H9 (cell line): Measurements from ENCODE around the gene CHSY3. TPM values are rescaled to one million over a fixed set of nuclear protein-coding genes. Genes with fewer than 3 reads are reported as not detected.
A peak's percentile ranks its signal among the peaks of the same experiment; 100 is the strongest.

Experiments used
- DNase-seq: peaks from one replicate; pipeline ENCODE4 v3.0.0-alpha.2; 2017
- H2AFZ ChIP-seq: one replicate; pipeline ENCODE4 v1.6.1; 2013; ENCODE audit warnings: mild to moderate bottlenecking, low read length, control low read depth, moderate library complexity
- H2AK5ac ChIP-seq: 2 replicates; pipeline ENCODE4 v1.6.1; 2013; ENCODE audit warnings: low read length, control low read depth, mixed read lengths; ENCODE audit not compliant: insufficient read length
- H2BK120ac ChIP-seq: one replicate; pipeline ENCODE4 v1.6.1; 2013; ENCODE audit warnings: low read depth, mild to moderate bottlenecking, low read length, control low read depth, inconsistent platforms; ENCODE audit not compliant: poor library complexity, severe bottlenecking
- H2BK12ac ChIP-seq: 2 replicates; pipeline ENCODE4 v1.6.1; 2013; ENCODE audit warnings: low read length, control low read depth, mixed read lengths, low read depth; ENCODE audit not compliant: insufficient read length
- H2BK15ac ChIP-seq: 2 replicates; pipeline ENCODE4 v1.6.1; 2013; ENCODE audit warnings: low read depth, low read length, control low read depth
- H2BK20ac ChIP-seq: one replicate; pipeline ENCODE4 v1.6.1; 2013; ENCODE audit warnings: low read depth, mild to moderate bottlenecking, low read length, control low read depth, inconsistent platforms; ENCODE audit not compliant: poor library complexity, severe bottlenecking
- H2BK5ac ChIP-seq: 2 replicates; pipeline ENCODE4 v1.6.1; 2013; ENCODE audit warnings: low read length, control low read depth, mixed read lengths; ENCODE audit not compliant: insufficient read length
- H3K14ac ChIP-seq: 2 replicates; pipeline ENCODE4 v1.6.1; 2013; ENCODE audit warnings: low read length, control low read depth; ENCODE audit not compliant: insufficient read depth
- H3K18ac ChIP-seq: 2 replicates; pipeline ENCODE4 v1.6.1; 2013; ENCODE audit warnings: low read depth, mild to moderate bottlenecking, mixed read lengths, low read length, control low read depth; ENCODE audit not compliant: insufficient read length
- H3K23ac ChIP-seq: 2 replicates; pipeline ENCODE4 v1.6.1; 2013; ENCODE audit warnings: low read length, control low read depth, mixed read lengths, low read depth; ENCODE audit not compliant: insufficient read length
- H3K23me2 ChIP-seq: 2 replicates; pipeline ENCODE4 v1.6.1; 2013; ENCODE audit warnings: low read depth, mild to moderate bottlenecking, mixed read lengths, low read length, control low read depth; ENCODE audit not compliant: insufficient read length, poor library complexity, severe bottlenecking
- H3K27ac ChIP-seq: 2 replicates; pipeline ENCODE4 v1.5.1; 2013; ENCODE audit warnings: low read length, control low read depth, mixed read lengths, low read depth; ENCODE audit not compliant: insufficient read length
- H3K27me3 ChIP-seq: 2 replicates; pipeline ENCODE4 v1.6.1; 2013; ENCODE audit warnings: low read length, control low read depth, inconsistent platforms; ENCODE audit not compliant: insufficient read depth
- H3K4ac ChIP-seq: 2 replicates; pipeline ENCODE4 v1.6.1; 2013; ENCODE audit warnings: low read depth, mild to moderate bottlenecking, control low read depth, inconsistent platforms, low read length, moderate library complexity
- H3K4me1 ChIP-seq: 2 replicates; pipeline ENCODE4 v1.6.1; 2013; ENCODE audit warnings: low read length, control low read depth, inconsistent platforms; ENCODE audit not compliant: insufficient read depth
- H3K4me2 ChIP-seq: 2 replicates; pipeline ENCODE4 v1.6.1; 2013; ENCODE audit warnings: low read length, control low read depth, mixed read lengths; ENCODE audit not compliant: insufficient read length, insufficient read depth
- H3K56ac ChIP-seq: 2 replicates; pipeline ENCODE4 v1.6.1; 2013; ENCODE audit warnings: low read depth, mild to moderate bottlenecking, mixed read lengths, low read length, control low read depth; ENCODE audit not compliant: insufficient read length
- H3K79me1 ChIP-seq: 2 replicates; pipeline ENCODE4 v1.6.1; 2013; ENCODE audit warnings: low read depth, mild to moderate bottlenecking, moderate library complexity, low read length, control low read depth, inconsistent platforms; ENCODE audit not compliant: insufficient read depth, poor library complexity, severe bottlenecking
- H3K79me2 ChIP-seq: 2 replicates; pipeline ENCODE4 v1.6.1; 2013; ENCODE audit warnings: low read length, control low read depth, inconsistent platforms; ENCODE audit not compliant: insufficient read depth
- H3K9ac ChIP-seq: 2 replicates; pipeline ENCODE4 v1.6.1; 2013; ENCODE audit warnings: low read length, control low read depth, mixed read lengths; ENCODE audit not compliant: insufficient read length; ENCODE audit errors: extremely low read depth
- H3K9me3 ChIP-seq: one replicate; pipeline ENCODE4 v1.6.1; 2013; ENCODE audit warnings: low read depth, low read length, inconsistent platforms; ENCODE audit not compliant: control insufficient read depth
- H3T11ph ChIP-seq: one replicate; pipeline ENCODE4 v1.6.1; 2013; ENCODE audit warnings: mild to moderate bottlenecking, low read length, control low read depth, inconsistent platforms
- H4K20me1 ChIP-seq: one replicate; pipeline ENCODE4 v1.6.1; 2013; ENCODE audit not compliant: control insufficient read depth, insufficient read length, insufficient read depth
- H4K5ac ChIP-seq: 2 replicates; pipeline ENCODE4 v1.6.1; 2013; ENCODE audit warnings: low read depth, mild to moderate bottlenecking, mixed read lengths, low read length, control low read depth; ENCODE audit not compliant: insufficient read length
- H4K8ac ChIP-seq: replicated peaks from 2 replicates; pipeline ENCODE4 v1.6.1; 2013; ENCODE audit warnings: low read length, control low read depth, mixed read lengths, low read depth; ENCODE audit not compliant: insufficient read length
- H4K91ac ChIP-seq: 2 replicates; pipeline ENCODE4 v1.6.1; 2013; ENCODE audit warnings: low read depth, mild to moderate bottlenecking, moderate library complexity, mixed read lengths, low read length, control low read depth; ENCODE audit not compliant: insufficient read length
- H3K27ac Mint-ChIP-seq, 3 experiments: 2 replicates in 2 of 3; 3 replicates in 1 of 3; pipeline ENCODE4 v1.8.0; 2020 to 2021; ENCODE audit warnings: mixed read lengths in 3 of 3, mild to moderate bottlenecking in 1 of 3, moderate library complexity in 1 of 3
- H3K27me3 Mint-ChIP-seq: 2 replicates; pipeline ENCODE4 v1.8.0; 2021; ENCODE audit warnings: low read depth, mild to moderate bottlenecking, moderate library complexity, mixed read lengths
- H3K36me3 Mint-ChIP-seq, 3 experiments: 2 replicates in 2 of 3; 3 replicates in 1 of 3; pipeline ENCODE4 v1.8.0; 2020 to 2021; ENCODE audit warnings: low read depth in 3 of 3, mixed read lengths in 3 of 3; ENCODE audit not compliant: insufficient read depth in 1 of 3
- H3K4me1 Mint-ChIP-seq, 2 experiments: 2 replicates each; pipeline ENCODE4 v1.8.0; 2020; ENCODE audit warnings: mixed read lengths in 2 of 2
- H3K4me3 Mint-ChIP-seq, 2 experiments: 2 replicates in 1 of 2; 3 replicates in 1 of 2; pipeline ENCODE4 v1.8.0; 2020 to 2021; ENCODE audit warnings: mild to moderate bottlenecking in 2 of 2, mixed read lengths in 2 of 2, moderate library complexity in 1 of 2
- H3K9me3 Mint-ChIP-seq, 2 experiments: 2 replicates in 1 of 2; 3 replicates in 1 of 2; pipeline ENCODE4 v1.8.0; 2020; ENCODE audit warnings: mild to moderate bottlenecking in 2 of 2, mixed read lengths in 2 of 2, moderate library complexity in 1 of 2
- total RNA-seq: library from RNA; stranded (reverse); gene quantifications from 2 replicates; pipeline ENCODE4 v1.2.1, GENCODE V29; 2021
- TF ChIP-seq, protein P1 (sequence below): fragments of 200-600 bp; sonication (generic); conservative IDR thresholded peaks from 3 replicates; pipeline ENCODE4 v1.8.0; 2021; ENCODE audit warnings: antibody characterized with exemption, mild to moderate bottlenecking

CHSY3 gene
- total RNA-seq, 1 experiment from 2014 or later, result 0.37 TPM

DNA sequence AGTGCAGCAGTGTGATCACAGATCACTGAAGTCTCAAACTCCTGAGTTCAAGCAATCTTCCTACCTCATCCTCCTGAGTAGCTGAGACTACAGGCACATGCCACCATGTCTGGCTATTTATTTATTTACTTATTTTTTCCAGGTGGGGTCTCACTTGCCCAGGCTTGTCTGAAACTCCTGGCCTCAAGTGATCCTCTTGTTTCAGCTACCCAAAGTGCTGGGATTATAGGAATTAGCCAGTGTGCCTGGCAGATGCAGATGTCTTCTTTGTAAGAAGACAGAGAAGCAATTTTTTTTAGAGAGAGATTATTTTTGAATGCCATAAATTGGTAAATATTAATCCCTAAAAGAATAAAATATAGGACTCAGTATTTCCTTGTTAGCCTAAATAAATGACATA lies 54.3 kb downstream of the CHSY3 start:
- Histone ChIP-seq H2BK120ac (no peak overlapping the region), H2AFZ (no peak overlapping the region), H3K4me2 (no peak overlapping the region), H4K5ac (no peak overlapping the region), H3K27me3 (no peaks in the 10 kb centered on the region), H3K27ac (no peak overlapping the region), H3K9me3 (no peaks in the 10 kb centered on the region), H2AK5ac (no peak overlapping the region), H2BK15ac (no peak overlapping the region), H3K23me2 (no peaks in the 10 kb centered on the region), H3K23ac (no peak overlapping the region), H3K4ac (no peak overlapping the region), H2BK20ac (no peak overlapping the region), H3K18ac (no peak overlapping the region), H4K91ac (no peak overlapping the region), H3K4me1 (no peaks in the 10 kb centered on the region), H4K20me1 (no peaks in the 10 kb centered on the region), H3T11ph (no peak overlapping the region), H4K8ac (no peak overlapping the region), H3K56ac (no peak overlapping the region), H3K79me2 (no peaks in the 10 kb centered on the region), H3K9ac (no peak overlapping the region), H3K79me1 (no peaks in the 10 kb centered on the region), H2BK5ac (no peak overlapping the region), H2BK12ac (no peak overlapping the region), H3K14ac (no peak overlapping the region)
- Mint-ChIP-seq H3K27me3 (no peaks in the 10 kb centered on the region; the same call in 1 of the 2 replicates), H3K4me1 (no peaks in the 10 kb centered on the region), H3K36me3 (no peaks in the 10 kb centered on the region), H3K4me3 (no peak overlapping the region), H3K27ac (peak overlapping the region in 1 of 3 experiments; percentile 54; a peak in 1 of 7 replicates), H3K9me3 (no peaks in the 10 kb centered on the region; a peak in 2 of 5 replicates)
- DNase-seq, result no peak
- TF ChIP-seq, protein P1, sequence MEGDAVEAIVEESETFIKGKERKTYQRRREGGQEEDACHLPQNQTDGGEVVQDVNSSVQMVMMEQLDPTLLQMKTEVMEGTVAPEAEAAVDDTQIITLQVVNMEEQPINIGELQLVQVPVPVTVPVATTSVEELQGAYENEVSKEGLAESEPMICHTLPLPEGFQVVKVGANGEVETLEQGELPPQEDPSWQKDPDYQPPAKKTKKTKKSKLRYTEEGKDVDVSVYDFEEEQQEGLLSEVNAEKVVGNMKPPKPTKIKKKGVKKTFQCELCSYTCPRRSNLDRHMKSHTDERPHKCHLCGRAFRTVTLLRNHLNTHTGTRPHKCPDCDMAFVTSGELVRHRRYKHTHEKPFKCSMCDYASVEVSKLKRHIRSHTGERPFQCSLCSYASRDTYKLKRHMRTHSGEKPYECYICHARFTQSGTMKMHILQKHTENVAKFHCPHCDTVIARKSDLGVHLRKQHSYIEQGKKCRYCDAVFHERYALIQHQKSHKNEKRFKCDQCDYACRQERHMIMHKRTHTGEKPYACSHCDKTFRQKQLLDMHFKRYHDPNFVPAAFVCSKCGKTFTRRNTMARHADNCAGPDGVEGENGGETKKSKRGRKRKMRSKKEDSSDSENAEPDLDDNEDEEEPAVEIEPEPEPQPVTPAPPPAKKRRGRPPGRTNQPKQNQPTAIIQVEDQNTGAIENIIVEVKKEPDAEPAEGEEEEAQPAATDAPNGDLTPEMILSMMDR, result no peak
